SW 1271 (cell line): ENCODE data around the gene KRTAP20-2.

Experiments
- DNase-seq, 2 experiments: peaks; one replicate each; lab custom pipeline; 2025; lab: John Stamatoyannopoulos, UW

Gene KRTAP20-2

GRCh38 chr21:30674312-30674711 is 39.3 kb downstream of the KRTAP20-2 start:
- no peak for DNase-seq

- DNase-seq: no peak
These were observed 41.7 kb downstream of the KRTAP20-2 start for GRCh38 chr21:30676737-30677136.

- DNase-seq: no peak
These were observed 45.6 kb downstream of the KRTAP20-2 start for GRCh38 chr21:30680586-30680985.

- no peak for DNase-seq
These were observed 49.5 kb downstream of the KRTAP20-2 start for GRCh38 chr21:30684506-30684905.
